ENCODE data around the gene TGFBI.

Gene TGFBI

GRCh38 chr5:136004436-136004835 lies 24.4 kb upstream of the TGFBI start:
- DNase-seq = peak; percentile 94

- DNase-seq = no peak
These were observed 23.3 kb upstream of the TGFBI start for GRCh38 chr5:136005476-136005875.

GRCh38 chr5:136006164-136006563 lies 22.6 kb upstream of the TGFBI start:
- DNase-seq = peak; percentile 81

GRCh38 chr5:136006761-136007251 lies 22.0 kb upstream of the TGFBI start:
- DNase-seq = peak; percentile 98

- peak; percentile 26 for DNase-seq
These were observed 21.5 kb upstream of the TGFBI start for GRCh38 chr5:136007271-136007670.

GRCh38 chr5:136011414-136012001 lies 17.3 kb upstream of the TGFBI start:
- peak; percentile 95 for DNase-seq

GRCh38 chr5:136012041-136012804 lies 16.6 kb upstream of the TGFBI start:
- peak; percentile 77 for DNase-seq

- no peak for DNase-seq
These were observed 15.2 kb upstream of the TGFBI start for GRCh38 chr5:136013559-136013958.

- peak; percentile 95 for DNase-seq
These were observed 14.5 kb upstream of the TGFBI start for GRCh38 chr5:136014049-136015002.

GRCh38 chr5:136015003-136015375 lies 13.8 kb upstream of the TGFBI start:
- no peak for DNase-seq

GRCh38 chr5:136015966-136016650 lies 12.7 kb upstream of the TGFBI start:
- peak; percentile 37 for DNase-seq

GRCh38 chr5:136016945-136017530 lies 11.8 kb upstream of the TGFBI start:
- peak; percentile 100 for DNase-seq

- peak; percentile 100 for DNase-seq
These were observed 9.7 kb upstream of the TGFBI start for GRCh38 chr5:136018814-136019783.

GRCh38 chr5:136020001-136020382 lies 8.8 kb upstream of the TGFBI start:
- DNase-seq = no peak

GRCh38 chr5:136020383-136021015 lies 8.3 kb upstream of the TGFBI start:
- peak; percentile 100 for DNase-seq

- peak; percentile 83 for DNase-seq
These were observed 7.8 kb upstream of the TGFBI start for GRCh38 chr5:136021016-136021405.

- no peak for DNase-seq
These were observed 5.8 kb upstream of the TGFBI start for GRCh38 chr5:136022965-136023364.

GRCh38 chr5:136023958-136024541 lies 4.7 kb upstream of the TGFBI start:
- peak; percentile 81 for DNase-seq

GRCh38 chr5:136025900-136026299 lies 2.9 kb upstream of the TGFBI start:
- no peak for DNase-seq

- no peak for DNase-seq
These were observed 2.2 kb upstream of the TGFBI start for GRCh38 chr5:136026636-136027035.
